IPS-18a (cell line): Measurements from ENCODE around the gene GIMAP6.
"Not testable (repeated sequence)": the region's sequence is repeated elsewhere in the genome, so short reads cannot be mapped to it uniquely, and the experiment has no call there.

Experiments used
- H3K27ac ChIP-seq: one replicate; pipeline ENCODE4 v1.5.1; 2013; ENCODE audit warnings: low read length
- H3K27me3 ChIP-seq: one replicate; pipeline ENCODE4 v1.6.1; 2013; ENCODE audit warnings: mild to moderate bottlenecking, low read length; ENCODE audit not compliant: control insufficient read depth, insufficient read depth
- H3K36me3 ChIP-seq: one replicate; pipeline ENCODE4 v1.6.1; 2013; ENCODE audit warnings: low read depth, low read length; ENCODE audit not compliant: control insufficient read depth
- H3K4me1 ChIP-seq: one replicate; pipeline ENCODE4 v1.6.1; 2013; ENCODE audit warnings: low read depth, low read length; ENCODE audit not compliant: control insufficient read depth
- H3K4me3 ChIP-seq: one replicate; pipeline ENCODE4 v1.5.1; 2013; ENCODE audit warnings: low read length
- H3K9ac ChIP-seq: one replicate; pipeline ENCODE4 v1.6.1; 2013; ENCODE audit warnings: mild to moderate bottlenecking, low read length, moderate library complexity
- H3K9me3 ChIP-seq: one replicate; pipeline ENCODE4 v1.6.1; 2013; ENCODE audit warnings: low read depth, low read length; ENCODE audit not compliant: control insufficient read depth

Gene GIMAP6

GRCh38 chr7:150665089-150665748 is 33.0 kb upstream of the GIMAP6 start:
- no peak overlapping the region for H3K9ac ChIP-seq

GRCh38 chr7:150663802-150664494 is 31.8 kb upstream of the GIMAP6 start:
- H3K9ac ChIP-seq: no peak overlapping the region
- no peaks in the 10 kb centered on the region for H3K36me3 ChIP-seq
- no peak overlapping the region for H3K4me3 ChIP-seq
- H3K4me1 ChIP-seq: no peaks in the 10 kb centered on the region
- no peaks in the 10 kb centered on the region for H3K9me3 ChIP-seq
- H3K27me3 ChIP-seq: no peaks in the 10 kb centered on the region
- no peak overlapping the region for H3K27ac ChIP-seq

More at GRCh38 chr7:150665089-150665748, 33.0 kb upstream of the GIMAP6 start:
- no peaks in the 10 kb centered on the region for H3K4me1 ChIP-seq
- H3K9me3 ChIP-seq: no peaks in the 10 kb centered on the region
- no peak overlapping the region for H3K4me3 ChIP-seq
- no peaks in the 10 kb centered on the region for H3K36me3 ChIP-seq
- no peak overlapping the region for H3K27ac ChIP-seq
- no peaks in the 10 kb centered on the region for H3K27me3 ChIP-seq

GRCh38 chr7:150662821-150663220 is 30.6 kb upstream of the GIMAP6 start:
- not testable (repeated sequence) for H3K36me3 ChIP-seq, H3K4me1 ChIP-seq, H3K9me3 ChIP-seq, H3K9ac ChIP-seq, H3K4me3 ChIP-seq, H3K27ac ChIP-seq, H3K27me3 ChIP-seq

GRCh38 chr7:150660939-150661613 is 28.9 kb upstream of the GIMAP6 start:
- no peaks in the 10 kb centered on the region for H3K9me3 ChIP-seq
- H3K36me3 ChIP-seq: no peaks in the 10 kb centered on the region
- no peaks in the 10 kb centered on the region for H3K4me1 ChIP-seq
- H3K4me3 ChIP-seq: no peak overlapping the region
- no peaks in the 10 kb centered on the region for H3K27me3 ChIP-seq
- H3K9ac ChIP-seq: no peak overlapping the region
- no peak overlapping the region for H3K27ac ChIP-seq

GRCh38 chr7:150657526-150657925 is 25.3 kb upstream of the GIMAP6 start:
- Histone ChIP-seq H3K9ac (no peak overlapping the region), H3K4me3 (no peak overlapping the region), H3K36me3 (no peaks in the 10 kb centered on the region), H3K27ac (no peak overlapping the region), H3K4me1 (peaks cover 3% of the 10 kb centered on the region), H3K27me3 (no peaks in the 10 kb centered on the region), H3K9me3 (no peaks in the 10 kb centered on the region)

- H3K4me3 ChIP-seq: no peak overlapping the region
- H3K4me1 ChIP-seq: peaks cover 3% of the 10 kb centered on the region
- H3K9me3 ChIP-seq: no peaks in the 10 kb centered on the region
- H3K36me3 ChIP-seq: no peaks in the 10 kb centered on the region
- H3K9ac ChIP-seq: no peak overlapping the region
- no peaks in the 10 kb centered on the region for H3K27me3 ChIP-seq
- no peak overlapping the region for H3K27ac ChIP-seq
Measured at GRCh38 chr7:150656047-150656446, 23.9 kb upstream of the GIMAP6 start.

- Histone ChIP-seq H3K27me3 (no peaks in the 10 kb centered on the region), H3K9ac (no peak overlapping the region), H3K36me3 (no peaks in the 10 kb centered on the region), H3K4me1 (peaks cover 3% of the 10 kb centered on the region), H3K27ac (no peak overlapping the region), H3K9me3 (no peaks in the 10 kb centered on the region), H3K4me3 (no peak overlapping the region)
Measured at GRCh38 chr7:150654692-150655091, 22.5 kb upstream of the GIMAP6 start.

GRCh38 chr7:150649080-150649385 is 16.8 kb upstream of the GIMAP6 start:
- Histone ChIP-seq H3K27ac (no peak overlapping the region), H3K27me3 (no peaks in the 10 kb centered on the region), H3K36me3 (no peaks in the 10 kb centered on the region), H3K4me3 (no peak overlapping the region), H3K4me1 (no peaks in the 10 kb centered on the region), H3K9ac (no peak overlapping the region), H3K9me3 (no peaks in the 10 kb centered on the region)

- Histone ChIP-seq H3K4me3 (no peak overlapping the region), H3K27ac (no peak overlapping the region), H3K4me1 (no peaks in the 10 kb centered on the region), H3K9me3 (no peaks in the 10 kb centered on the region), H3K36me3 (no peaks in the 10 kb centered on the region), H3K9ac (no peak overlapping the region), H3K27me3 (no peaks in the 10 kb centered on the region)
Measured at GRCh38 chr7:150648353-150649079, 16.3 kb upstream of the GIMAP6 start.

- Histone ChIP-seq H3K9me3 (no peaks in the 10 kb centered on the region), H3K27me3 (no peaks in the 10 kb centered on the region), H3K9ac (no peak overlapping the region), H3K4me3 (no peak overlapping the region), H3K36me3 (no peaks in the 10 kb centered on the region), H3K27ac (no peak overlapping the region), H3K4me1 (no peaks in the 10 kb centered on the region)
Measured at GRCh38 chr7:150645259-150646020, 13.3 kb upstream of the GIMAP6 start.

- H3K9me3 ChIP-seq: peaks cover 2% of the 10 kb centered on the region
- H3K27me3 ChIP-seq: no peaks in the 10 kb centered on the region
- no peaks in the 10 kb centered on the region for H3K4me1 ChIP-seq
- H3K4me3 ChIP-seq: no peak overlapping the region
- no peaks in the 10 kb centered on the region for H3K36me3 ChIP-seq
- H3K9ac ChIP-seq: no peak overlapping the region
- no peak overlapping the region for H3K27ac ChIP-seq
Measured at GRCh38 chr7:150642926-150643325, 10.7 kb upstream of the GIMAP6 start.
